Uterus (tissue), 4 donors: ENCODE measurements around the gene GMDS. TPM values are rescaled to one million over a fixed set of nuclear protein-coding genes. Genes with fewer than 3 reads are reported as not detected.

Source experiments
- DNase-seq, 2 donors: peaks; one replicate each; pipeline ENCODE4 v3.0.0-alpha.2; 2019 to 2020
- H3K27ac ChIP-seq, 2 donors: fragments of 200-600 bp; sonication (generic); 1 replicate in 1 of 2; 2 replicates in 1 of 2; pipeline ENCODE4 v1.5.1; 2016 to 2018
- H3K27me3 ChIP-seq, 2 donors: fragments of 200-600 bp; sonication (generic); one replicate each; pipeline ENCODE4 v1.5.1; 2018 to 2019; ENCODE audit warnings: control low read depth in 1 of 2
- H3K36me3 ChIP-seq, 2 donors: fragments of 200-600 bp; sonication (generic); one replicate each; pipeline ENCODE4 v1.5.1; 2019; ENCODE audit warnings: control low read depth in 1 of 2
- H3K4me1 ChIP-seq, 2 donors: fragments of 200-600 bp; sonication (generic); one replicate each; pipeline ENCODE4 v1.5.1; 2018 to 2019; ENCODE audit warnings: control low read depth in 1 of 2
- H3K4me3 ChIP-seq, 2 donors: fragments of 200-600 bp; sonication (generic); 1 replicate in 1 of 2; 2 replicates in 1 of 2; pipeline ENCODE4 v1.5.1; 2018 to 2019; ENCODE audit warnings: mild to moderate bottlenecking in 1 of 2
- H3K9me3 ChIP-seq, 2 donors: fragments of 200-600 bp; sonication (generic); one replicate each; pipeline ENCODE4 v1.5.1; 2019; ENCODE audit warnings: control low read depth in 1 of 2
- POLR2A ChIP-seq, 2 donors: fragments of 450-650 bp; IDR thresholded peaks; one replicate each; pipeline ENCODE4 v1.6.1; 2016; ENCODE audit warnings: antibody characterized with exemption in 2 of 2, mild to moderate bottlenecking in 1 of 2, moderate library complexity in 1 of 2
- intact Hi-C: fragments of 100-400 bp; cut with DNase I; formaldehyde crosslinking; loops from one replicate; pipeline ENCODE4 v1.15.1; 2023; ENCODE audit warnings: low total_unique reads
- total RNA-seq, 4 donors: library from RNA; depleted of rRNA in 3 of 4; stranded (reverse); fragments of >200 nt in 3 of 4; gene quantifications; one replicate each; pipeline versions ENCODE4 v1.1.0 to v1.2.4, GENCODE V29; 2014 to 2023
- TF ChIP-seq, protein P1 (sequence below), 4 experiments: fragments of 200-600 bp in 2 of 4; fragments of 450-650 bp in 2 of 4; sonication (generic) in 2 of 4; IDR thresholded peaks; one replicate each; pipeline ENCODE4 v1.5.1; 2016 to 2019; ENCODE audit warnings: antibody characterized with exemption in 4 of 4, mild to moderate bottlenecking in 2 of 4, moderate library complexity in 1 of 4
- donor health status: DM: yes; HTN: yes; CAD: no.

Gene GMDS
- total RNA-seq, 4 donors from 2014 or later, result 5.3 to 17.4 (median 12.9) TPM

DNA sequence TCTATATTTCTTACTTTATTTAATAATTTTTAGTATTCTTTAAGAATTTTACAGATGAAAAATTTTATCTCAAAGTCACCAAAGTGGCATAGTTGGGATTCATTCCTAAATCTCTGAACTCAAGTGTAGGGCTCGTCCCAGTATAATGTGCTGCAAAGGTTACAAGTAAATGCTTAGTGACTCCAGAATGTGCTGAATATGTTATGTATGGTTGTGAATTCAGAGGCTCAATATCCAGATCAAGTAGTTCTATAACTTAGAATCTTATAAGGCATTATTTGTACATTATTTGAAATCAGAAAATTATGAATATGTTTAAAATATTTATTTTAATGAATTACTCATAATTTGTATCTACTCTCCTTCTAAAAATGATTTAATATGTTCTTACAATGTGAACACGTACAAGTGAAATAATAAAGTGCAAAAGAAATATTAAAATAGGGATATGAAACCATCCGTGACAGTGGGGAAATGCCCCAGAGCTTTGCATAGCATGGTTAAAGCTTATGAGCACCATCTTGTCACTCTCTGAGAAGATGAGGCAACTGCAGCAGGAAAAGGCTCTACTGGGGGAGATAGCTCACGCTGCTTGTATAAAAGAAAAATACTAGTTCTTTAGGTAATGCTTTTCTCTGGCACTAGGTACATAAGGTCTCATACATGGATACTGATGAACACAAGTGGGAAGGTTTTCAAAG lies 376.7 kb downstream of the GMDS start:
- H3K27me3 ChIP-seq, result no peaks in the 10 kb centered on the region
- H3K36me3 ChIP-seq, result no peaks in the 10 kb centered on the region
- TF ChIP-seq, protein P1, sequence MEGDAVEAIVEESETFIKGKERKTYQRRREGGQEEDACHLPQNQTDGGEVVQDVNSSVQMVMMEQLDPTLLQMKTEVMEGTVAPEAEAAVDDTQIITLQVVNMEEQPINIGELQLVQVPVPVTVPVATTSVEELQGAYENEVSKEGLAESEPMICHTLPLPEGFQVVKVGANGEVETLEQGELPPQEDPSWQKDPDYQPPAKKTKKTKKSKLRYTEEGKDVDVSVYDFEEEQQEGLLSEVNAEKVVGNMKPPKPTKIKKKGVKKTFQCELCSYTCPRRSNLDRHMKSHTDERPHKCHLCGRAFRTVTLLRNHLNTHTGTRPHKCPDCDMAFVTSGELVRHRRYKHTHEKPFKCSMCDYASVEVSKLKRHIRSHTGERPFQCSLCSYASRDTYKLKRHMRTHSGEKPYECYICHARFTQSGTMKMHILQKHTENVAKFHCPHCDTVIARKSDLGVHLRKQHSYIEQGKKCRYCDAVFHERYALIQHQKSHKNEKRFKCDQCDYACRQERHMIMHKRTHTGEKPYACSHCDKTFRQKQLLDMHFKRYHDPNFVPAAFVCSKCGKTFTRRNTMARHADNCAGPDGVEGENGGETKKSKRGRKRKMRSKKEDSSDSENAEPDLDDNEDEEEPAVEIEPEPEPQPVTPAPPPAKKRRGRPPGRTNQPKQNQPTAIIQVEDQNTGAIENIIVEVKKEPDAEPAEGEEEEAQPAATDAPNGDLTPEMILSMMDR (IDR thresholded peaks at IDR 0.05), result no peak
- TF ChIP-seq POLR2A (IDR thresholded peaks at IDR 0.05), result no peak
- no peaks in the 10 kb centered on the region for H3K9me3 ChIP-seq
- intact Hi-C loops, result no loop called here
- H3K4me1 ChIP-seq, result no peaks in the 10 kb centered on the region
- DNase-seq, result no peak
- H3K4me3 ChIP-seq, result no peak overlapping the region
- no peak overlapping the region for H3K27ac ChIP-seq

DNA sequence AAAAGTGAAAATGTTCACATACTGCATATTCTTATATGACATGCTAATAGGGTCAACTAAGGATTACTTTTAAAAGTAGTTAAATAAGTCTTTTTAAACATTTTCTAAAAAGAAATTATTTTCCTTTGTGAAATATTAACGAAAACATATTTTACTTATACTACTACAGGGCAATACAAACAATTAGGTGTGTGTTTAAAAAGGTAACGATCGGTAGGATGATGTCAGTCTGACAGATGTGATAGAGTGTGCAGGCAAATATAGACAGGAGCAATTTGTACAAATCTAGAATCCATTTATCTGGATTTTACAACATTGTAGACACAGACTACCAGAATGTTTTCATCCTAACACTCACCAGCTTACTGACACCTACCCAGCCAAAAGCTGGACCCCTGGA lies 378.2 kb downstream of the GMDS start:
- H3K27ac ChIP-seq, result no peak overlapping the region
- intact Hi-C loops, result no loop called here

DNA sequence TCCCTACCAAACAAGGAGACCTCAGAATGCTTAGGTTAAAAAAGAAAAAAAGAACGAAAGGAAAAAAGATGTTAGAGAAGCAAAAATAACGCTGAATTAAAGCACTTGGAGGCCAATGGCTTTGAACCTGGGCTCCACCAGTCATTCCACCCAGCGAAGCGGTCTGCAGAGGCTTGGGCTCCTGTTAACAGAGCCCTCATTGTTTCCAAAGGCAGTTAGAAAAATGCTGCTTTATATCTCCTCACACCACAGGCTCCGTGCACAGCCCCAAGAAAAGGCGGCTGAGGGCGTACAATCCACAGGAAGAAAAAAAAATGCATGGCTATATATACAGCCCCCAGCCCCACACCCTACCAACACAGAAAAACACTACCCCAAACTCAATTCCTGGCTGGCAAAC lies 379.8 kb downstream of the GMDS start:
- intact Hi-C loops, result no loop called here
- no peak overlapping the region for H3K27ac ChIP-seq
- H3K4me3 ChIP-seq, result no peak overlapping the region
- no peak for DNase-seq
- no peaks in the 10 kb centered on the region for H3K36me3 ChIP-seq
- no peak for TF ChIP-seq POLR2A (IDR thresholded peaks at IDR 0.05)
- TF ChIP-seq, protein P1 (IDR thresholded peaks at IDR 0.05), result no peak
- no peaks in the 10 kb centered on the region for H3K27me3 ChIP-seq
- H3K9me3 ChIP-seq, result no peaks in the 10 kb centered on the region
- no peaks in the 10 kb centered on the region for H3K4me1 ChIP-seq

More for the DNA sequence above, 378.2 kb downstream of the GMDS start:
- Histone ChIP-seq H3K27me3 (no peaks in the 10 kb centered on the region), H3K4me3 (no peak overlapping the region), H3K9me3 (no peaks in the 10 kb centered on the region), H3K4me1 (no peaks in the 10 kb centered on the region), H3K36me3 (no peaks in the 10 kb centered on the region)
- DNase-seq, result no peak
- TF ChIP-seq, protein P1 (IDR thresholded peaks at IDR 0.05), result no peak
- TF ChIP-seq POLR2A (IDR thresholded peaks at IDR 0.05), result no peak

DNA sequence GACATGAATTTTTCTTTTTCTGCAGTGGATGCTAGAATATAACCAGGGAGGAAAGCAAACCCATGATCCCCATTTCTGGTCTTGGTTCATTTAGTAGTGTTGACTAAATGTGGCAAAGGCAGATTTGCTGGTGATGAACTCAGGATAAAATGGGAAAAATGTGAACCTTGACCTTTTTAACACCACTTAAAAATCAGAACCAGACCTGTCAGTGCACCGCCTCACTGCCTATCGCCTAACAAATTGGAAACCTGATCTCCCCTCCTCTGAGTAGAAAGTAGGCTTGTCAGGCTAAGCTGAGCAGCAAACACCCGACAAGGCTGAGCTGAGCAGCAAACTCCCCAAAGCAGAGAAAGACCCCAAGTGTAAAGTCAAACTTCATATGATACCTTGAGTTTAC lies 380.9 kb downstream of the GMDS start:
- no peak for DNase-seq
- intact Hi-C loops, result no loop called here
- Histone ChIP-seq H3K9me3 (no peaks in the 10 kb centered on the region), H3K27me3 (no peaks in the 10 kb centered on the region), H3K4me3 (no peak overlapping the region), H3K4me1 (no peaks in the 10 kb centered on the region), H3K27ac (no peak overlapping the region), H3K36me3 (no peaks in the 10 kb centered on the region)
- no peak for TF ChIP-seq POLR2A (IDR thresholded peaks at IDR 0.05)
- TF ChIP-seq, protein P1 (IDR thresholded peaks at IDR 0.05), result no peak

DNA sequence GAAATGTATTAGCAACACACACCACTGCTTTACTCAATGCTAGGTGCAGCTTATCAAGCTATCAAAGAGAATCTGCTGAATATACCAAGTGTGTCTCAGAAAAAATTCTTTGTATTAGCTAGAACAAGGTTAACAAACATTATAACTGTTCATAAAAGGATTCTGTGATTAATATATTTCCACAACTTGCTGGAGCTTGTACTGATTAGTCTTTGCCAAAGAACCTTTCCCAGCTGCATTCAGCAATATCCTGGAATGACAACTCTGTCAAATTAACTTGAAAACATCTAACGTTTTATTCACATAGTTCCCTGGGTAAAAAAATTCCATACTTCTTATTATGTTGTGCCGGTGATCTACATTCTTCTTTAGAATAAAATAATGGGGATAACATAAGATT lies 383.0 kb downstream of the GMDS start:
- TF ChIP-seq POLR2A (IDR thresholded peaks at IDR 0.05), result no peak
- TF ChIP-seq, protein P1 (IDR thresholded peaks at IDR 0.05), result no peak
- H3K27ac ChIP-seq, result no peak overlapping the region
- no peaks in the 10 kb centered on the region for H3K36me3 ChIP-seq
- H3K27me3 ChIP-seq, result no peaks in the 10 kb centered on the region
- H3K9me3 ChIP-seq, result no peaks in the 10 kb centered on the region
- DNase-seq, result no peak
- no peaks in the 10 kb centered on the region for H3K4me1 ChIP-seq
- no peak overlapping the region for H3K4me3 ChIP-seq
- intact Hi-C loops, result no loop called here
